ENCODE measurements around the gene PPP1R8.

PPP1R8 gene

DNA sequence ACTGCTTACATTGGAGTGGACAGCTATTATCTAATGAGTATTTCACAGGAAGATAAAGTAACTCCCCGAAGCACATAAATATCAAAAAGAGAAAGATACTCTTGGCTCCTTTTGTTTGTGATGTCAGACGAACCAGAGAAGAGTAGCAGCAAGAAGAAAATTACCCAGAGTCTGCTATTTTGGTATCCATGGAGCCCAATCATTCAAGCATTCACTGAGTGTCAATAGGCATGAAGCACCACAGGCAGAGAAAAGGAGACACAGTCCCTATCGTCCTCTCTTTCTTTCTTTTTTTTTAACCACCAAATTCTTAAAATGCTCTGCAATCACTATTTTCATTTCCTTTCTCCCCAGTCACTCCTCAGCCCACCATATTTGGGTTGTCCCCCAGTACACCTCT, 63.9 kb downstream of the PPP1R8 start:
- no peak for ATAC-seq
- no peak for DNase-seq

Data from stimulated activated naive CD8-positive, alpha-beta T cell treated with anti-CD3 and anti-CD28 coated beads, Interleukin-15, Interleukin-2, amounts not matched to agents 100 U/mL and 50 U/mL, for 24 hours (primary cell).